SK-N-SH (cell line): ENCODE measurements around the gene PARP2.

Source experiments
- CTCF ChIP-seq: fragments of 200-600 bp; sonication (generic); IDR thresholded peaks from 2 replicates; pipeline ENCODE4 v1.6.1; 2017; ENCODE audit warnings: antibody characterized with exemption, mild to moderate bottlenecking, moderate library complexity
- ELF1 ChIP-seq: IDR thresholded peaks from 2 replicates; pipeline ENCODE4 v1.4.0; 2012
- EP300 ChIP-seq, 2 experiments: IDR thresholded peaks; 2 replicates each; pipeline versions ENCODE4 v1.4.0 to v1.6.1; 2012; ENCODE audit warnings: borderline replicate concordance in 1 of 2, low read depth in 1 of 2, low read length in 1 of 2
- EZH2phosphoT487 ChIP-seq: fragments of 200-600 bp; sonication (generic); IDR thresholded peaks from 2 replicates; pipeline ENCODE4 v1.6.1; 2017; ENCODE audit warnings: low read depth, mixed run types, mild to moderate bottlenecking, antibody characterized with exemption, moderate library complexity, borderline replicate concordance
- GABPA ChIP-seq: IDR thresholded peaks from 2 replicates; pipeline ENCODE4 v1.4.0; 2012; ENCODE audit warnings: low read depth, mild to moderate bottlenecking
- JUND ChIP-seq: IDR thresholded peaks from 2 replicates; pipeline ENCODE4 v1.4.0; 2012
- MXI1 ChIP-seq: IDR thresholded peaks from 2 replicates; pipeline ENCODE4 v1.6.1; 2012; ENCODE audit warnings: mild to moderate bottlenecking, low read depth, low read length, improper control_type of control experiment
- NRF1 ChIP-seq: IDR thresholded peaks from 2 replicates; pipeline ENCODE4 v1.6.1; 2012; ENCODE audit warnings: low read depth, mild to moderate bottlenecking, low read length
- PBX3 ChIP-seq: IDR thresholded peaks from 2 replicates; pipeline ENCODE4; 2012
- POLR2AphosphoS5 ChIP-seq: IDR thresholded peaks from 2 replicates; pipeline ENCODE4 v1.6.1; 2012; ENCODE audit warnings: low read depth, low read length
- RAD21 ChIP-seq: IDR thresholded peaks from 2 replicates; pipeline ENCODE4 v1.6.1; 2012; ENCODE audit warnings: mild to moderate bottlenecking, low read length
- TAF1 ChIP-seq: IDR thresholded peaks from 2 replicates; pipeline ENCODE4 v1.6.1; 2012; ENCODE audit warnings: low read depth, mild to moderate bottlenecking, low read length, moderate library complexity, borderline replicate concordance
- TCF12 ChIP-seq: IDR thresholded peaks from 2 replicates; pipeline ENCODE4 v1.4.0; 2012
- YY1 ChIP-seq: IDR thresholded peaks from 2 replicates; pipeline ENCODE4 v1.4.0; 2012; ENCODE audit warnings: low read depth, mild to moderate bottlenecking

GRCh38 chr14:20397511-20397910, 54.1 kb downstream of the PARP2 start:
- no peak for TF ChIP-seq ELF1
- no peak for TF ChIP-seq EZH2phosphoT487
- TF ChIP-seq YY1: no peak
- TF ChIP-seq PBX3: no peak
- no peak for TF ChIP-seq EP300 (IDR thresholded peaks at IDR 0.05; ENCODE audit: borderline replicate concordance in 1 of 2, low read depth in 1 of 2, low read length in 1 of 2)
- TF ChIP-seq CTCF: no peak
- TF ChIP-seq POLR2AphosphoS5: no peak
- no peak for TF ChIP-seq TAF1
- TF ChIP-seq NRF1: no peak
- no peak for TF ChIP-seq MXI1
- TF ChIP-seq RAD21: no peak
- TF ChIP-seq JUND: no peak
- no peak for TF ChIP-seq TCF12
- TF ChIP-seq GABPA: no peak
